AML-193 (cell line): ENCODE data around the gene RENBP.
"Not testable (repeated sequence)": the region's sequence is repeated elsewhere in the genome, so short reads cannot be mapped to it uniquely, and the experiment has no call there.

Experiments used
- DNase-seq, 2 experiments: peaks; one replicate each; lab custom pipeline; 2025; lab: John Stamatoyannopoulos, UW

RENBP gene

DNA sequence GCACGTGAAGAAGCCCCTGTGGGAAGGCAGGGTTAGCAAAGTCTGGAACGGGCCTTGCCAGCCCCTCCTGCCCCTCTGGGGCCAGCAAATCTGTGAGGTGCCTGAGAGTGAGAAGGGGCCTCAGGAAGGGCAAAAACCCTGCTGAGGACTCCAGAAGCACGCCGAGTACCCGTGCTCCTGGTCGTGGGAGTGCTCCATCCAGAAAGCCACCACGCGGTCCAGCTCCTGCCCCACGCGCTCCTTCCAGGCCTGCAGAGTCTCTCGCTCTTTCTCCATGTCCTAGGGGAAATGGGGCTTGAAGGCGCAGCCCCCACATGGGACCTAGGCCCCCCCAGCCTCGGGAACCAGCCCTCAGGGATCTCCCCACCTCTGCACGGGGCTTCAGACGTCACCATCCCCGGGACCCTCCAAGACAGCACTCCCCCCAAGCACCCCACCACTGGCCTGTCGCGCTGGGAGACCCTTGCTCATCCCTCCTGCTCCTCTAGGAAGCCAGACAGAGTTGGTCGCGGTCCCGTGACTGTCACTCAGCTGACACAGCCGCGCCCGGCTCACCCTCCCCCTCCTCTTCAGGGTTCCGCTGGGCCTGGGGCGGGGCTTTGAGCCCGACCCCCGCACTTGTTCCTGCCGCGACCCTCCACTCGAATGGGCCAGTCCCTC is at the start of gene RENBP:
Gene RENBP, minus strand, starts transcription at position 504 of the 660 bp plus-strand sequence. Its CDS starts 33 bp downstream, at position 471.
- no peak for DNase-seq

GRCh38 chrX:153993978-153994377 is 49.5 kb upstream of the RENBP start:
- no peak for DNase-seq

DNA sequence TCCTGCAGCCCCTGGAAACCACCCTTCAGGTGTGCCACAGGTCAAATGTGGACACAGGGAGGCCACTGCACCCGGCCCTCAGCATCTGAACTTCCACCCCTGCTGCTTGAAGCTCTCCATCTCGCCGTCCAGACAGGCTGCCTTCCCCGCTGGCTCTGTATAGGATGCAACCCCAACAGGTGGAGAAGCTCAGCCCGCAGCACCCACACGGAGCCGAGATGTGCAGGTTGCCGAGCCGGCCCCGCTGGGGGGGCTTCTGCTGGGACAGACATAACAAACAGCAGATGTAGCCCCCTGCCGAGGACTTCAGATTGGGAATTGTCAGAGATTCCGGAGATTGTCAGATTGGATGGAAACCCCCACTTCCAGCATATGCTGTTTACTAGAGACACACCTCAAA is 48.6 kb upstream of the RENBP start:
- DNase-seq, result no peak

- no peak for DNase-seq
Measured at GRCh38 chrX:153992180-153992579, 47.7 kb upstream of the RENBP start.

DNA sequence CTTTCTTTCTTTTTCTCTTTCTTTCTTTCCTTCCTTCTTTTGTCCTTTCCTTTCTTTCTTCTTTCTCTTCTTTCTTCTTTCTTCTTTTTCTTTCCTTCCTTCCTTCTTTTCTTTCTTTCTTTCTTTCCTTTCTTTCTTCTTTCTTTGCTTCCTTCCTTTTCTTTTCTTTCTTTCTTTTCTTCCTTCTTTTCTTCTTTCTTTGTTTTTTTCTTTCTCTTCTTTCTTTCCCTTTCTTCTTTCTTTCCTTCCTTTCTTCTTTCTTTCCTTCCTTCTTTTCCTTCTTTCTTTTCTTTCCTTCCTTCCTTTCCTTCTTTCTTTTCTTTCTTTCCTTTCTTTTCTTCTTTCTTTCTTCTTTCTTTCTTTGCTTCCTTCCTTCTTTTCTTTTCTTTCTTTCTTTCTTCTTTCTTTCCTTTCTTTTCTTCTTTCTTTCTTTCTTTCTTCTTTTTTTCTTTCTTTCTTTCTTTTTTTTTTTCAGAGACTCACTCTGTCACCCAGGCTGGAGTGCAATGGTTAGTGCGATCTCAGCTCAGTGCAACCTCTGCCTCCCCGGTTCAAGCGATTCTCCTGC is 46.7 kb upstream of the RENBP start:
- DNase-seq, result no peak

- DNase-seq, result no peak
Measured at GRCh38 chrX:153989973-153990655, 45.7 kb upstream of the RENBP start.

DNA sequence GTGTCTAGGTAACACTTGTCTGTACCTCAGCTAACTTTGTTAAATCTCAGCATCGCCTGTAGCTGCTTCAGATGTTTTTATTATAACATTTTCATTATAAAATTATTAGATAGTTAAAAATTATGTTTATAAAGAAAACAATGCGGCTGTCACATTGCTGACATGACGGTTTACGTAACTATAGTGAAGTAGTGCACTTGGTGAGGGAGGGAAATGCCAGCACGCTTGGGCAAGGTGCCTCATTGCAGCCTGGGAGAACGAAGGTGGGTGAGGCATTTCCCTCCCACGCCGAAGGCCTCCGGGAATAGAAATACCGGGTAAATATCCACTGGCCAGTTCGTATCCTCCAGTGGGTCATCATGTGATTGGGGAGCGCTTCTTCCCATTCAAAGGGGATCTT is 44.0 kb upstream of the RENBP start:
- DNase-seq, result no peak

GRCh38 chrX:153984351-153985178 is 40.1 kb upstream of the RENBP start:
- no peak for DNase-seq

GRCh38 chrX:153983321-153983801 is 38.9 kb upstream of the RENBP start:
- DNase-seq, result no peak

DNA sequence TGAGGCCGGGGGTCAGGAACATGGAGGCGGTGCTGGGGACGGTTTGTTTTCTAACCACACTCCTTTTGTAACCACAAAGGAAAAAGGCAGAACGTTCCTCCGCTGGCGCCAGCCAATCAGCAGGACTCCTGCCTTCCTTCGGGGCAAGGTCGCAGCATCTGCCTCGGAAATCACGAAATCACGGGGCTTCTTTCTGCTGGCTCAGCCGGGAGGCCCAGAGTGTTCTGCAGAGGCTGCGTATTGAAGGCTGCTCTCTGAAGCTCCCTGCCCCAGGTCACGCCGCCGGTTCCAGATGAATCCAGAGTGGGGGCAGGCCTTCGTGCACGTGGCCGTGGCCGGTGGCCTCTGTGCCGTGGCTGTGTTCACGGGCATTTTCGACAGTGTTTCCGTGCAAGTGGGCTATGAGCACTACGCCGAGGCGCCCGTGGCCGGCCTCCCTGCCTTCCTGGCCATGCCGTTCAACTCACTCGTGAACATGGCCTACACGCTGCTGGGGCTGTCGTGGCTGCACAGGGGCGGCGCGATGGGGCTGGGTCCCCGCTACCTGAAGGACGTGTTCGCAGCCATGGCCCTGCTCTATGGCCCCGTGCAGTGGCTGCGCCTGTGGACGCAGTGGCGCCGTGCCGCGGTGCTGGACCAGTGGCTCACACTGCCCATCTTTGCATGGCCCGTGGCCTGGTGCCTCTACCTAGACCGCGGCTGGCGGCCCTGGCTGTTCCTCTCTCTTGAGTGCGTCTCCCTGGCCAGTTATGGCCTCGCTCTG is 37.5 kb upstream of the RENBP start:
- peak; percentile 66 to 67 for DNase-seq

GRCh38 chrX:153981231-153981630 is 36.8 kb upstream of the RENBP start:
- DNase-seq, result no peak

- not testable (repeated sequence) for DNase-seq
Measured at GRCh38 chrX:153980394-153980793, 36.0 kb upstream of the RENBP start.

- DNase-seq, result no peak
Measured at GRCh38 chrX:153974726-153975286, 30.4 kb upstream of the RENBP start.

GRCh38 chrX:153974003-153974725 is 29.7 kb upstream of the RENBP start:
- DNase-seq, result no peak

DNA sequence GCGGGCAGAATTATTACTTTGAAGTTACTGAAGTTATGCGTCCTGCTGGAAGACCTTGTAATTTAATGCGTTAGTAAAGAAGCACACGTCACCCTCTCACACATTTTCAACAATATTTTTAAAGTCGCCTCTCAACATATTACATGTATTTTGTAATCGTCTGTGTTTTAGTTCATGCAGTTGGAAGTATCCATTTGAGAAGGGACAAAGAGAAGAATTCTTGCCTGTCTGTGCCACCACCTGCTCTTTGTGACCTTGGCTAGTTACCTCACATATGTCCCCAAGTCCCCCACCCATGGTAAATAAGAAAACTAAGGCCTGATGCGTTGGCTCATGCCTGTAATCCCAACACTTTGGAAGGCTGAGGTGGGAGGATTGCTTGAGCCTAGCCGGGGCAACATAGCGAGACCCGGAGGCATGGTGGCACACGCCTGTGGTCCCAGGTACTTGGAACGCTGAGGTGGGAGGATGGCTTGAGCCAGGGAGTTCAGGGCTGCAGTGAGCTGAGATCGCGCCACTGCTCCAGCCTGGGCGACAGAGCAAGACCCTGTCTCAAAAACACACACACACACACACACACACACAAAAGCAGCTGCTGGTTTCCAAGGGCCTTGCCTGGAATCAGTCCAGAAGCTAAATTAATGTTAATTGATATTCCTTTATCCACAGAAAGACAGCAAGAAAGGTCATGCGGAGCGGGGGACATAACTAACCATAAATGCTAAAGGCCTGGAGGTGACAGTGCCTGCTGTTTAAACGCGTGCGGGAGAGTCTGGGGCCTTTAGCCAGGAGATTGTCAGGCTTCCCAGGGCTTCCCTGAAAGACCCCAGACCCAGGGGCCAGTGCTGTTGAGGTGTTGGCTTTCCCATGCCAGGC is 28.9 kb upstream of the RENBP start:
- DNase-seq, result no peak

DNA sequence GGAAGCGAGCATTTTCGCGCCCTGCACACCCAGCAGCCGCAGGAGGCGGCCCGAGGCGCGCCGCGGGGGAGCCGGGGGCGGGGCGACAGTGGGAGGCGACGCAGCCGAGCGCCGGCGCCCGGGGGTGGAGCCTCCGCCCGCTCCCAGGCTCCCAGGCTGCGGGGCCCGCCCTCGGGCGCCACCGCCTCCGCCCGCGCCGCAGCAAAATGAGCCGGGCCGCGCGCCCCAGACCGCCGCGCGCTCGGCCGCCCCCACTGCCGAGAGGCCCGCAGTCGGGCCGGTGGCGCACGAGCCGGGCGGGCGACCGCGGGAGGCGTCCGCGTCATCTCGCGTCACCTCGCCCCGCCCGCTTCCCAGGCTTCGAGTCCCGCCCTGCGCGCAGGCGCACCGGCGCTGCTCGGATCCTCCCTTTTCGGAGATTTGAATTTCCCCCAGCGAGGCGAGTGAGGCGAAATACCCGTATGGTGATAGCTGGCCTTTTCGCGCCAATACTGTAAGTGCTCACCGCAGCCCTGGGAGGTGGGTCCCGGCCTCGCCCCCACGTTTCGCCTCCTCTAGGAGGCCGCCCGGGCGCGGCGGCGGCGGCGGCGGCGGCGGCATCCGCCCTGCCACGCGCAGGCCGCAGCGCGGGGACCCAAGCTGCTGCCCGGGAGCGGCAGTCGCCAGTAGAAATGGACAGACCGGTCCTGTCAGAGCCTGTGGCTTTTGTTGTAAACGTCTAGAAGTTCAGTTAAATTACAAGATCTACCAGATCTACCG is 28.1 kb upstream of the RENBP start, which contains the start of gene TMEM187:
Gene TMEM187, plus strand, starts transcription at position 387 of the 759 bp plus-strand sequence. CDS start 9,309 bp downstream, outside the sequence.
- DNase-seq, result peak; percentile 52 to 66

- peak; percentile 52 to 53 for DNase-seq
Measured at GRCh38 chrX:153971450-153972367, 27.3 kb upstream of the RENBP start, which contains the start of gene HCFC1. Gene HCFC1 (minus strand): TSS chrX:153971818. CDS start chrX:153970840, 978 bp downstream.
